Activated naive CD4-positive, alpha-beta T cell treated with Interleukin-2 at 50 U/mL for 16 hours (primary cell): ENCODE measurements around the gene CLSTN1.
A peak's percentile ranks its signal among the peaks of the same experiment; 100 is the strongest.
"Not testable (repeated sequence)": the region's sequence is repeated elsewhere in the genome, so short reads cannot be mapped to it uniquely, and the experiment has no call there.

Experiments used
- DNase-seq: peaks from one replicate; pipeline ENCODE4 v3.0.0-alpha.2; 2020

Gene CLSTN1

DNA sequence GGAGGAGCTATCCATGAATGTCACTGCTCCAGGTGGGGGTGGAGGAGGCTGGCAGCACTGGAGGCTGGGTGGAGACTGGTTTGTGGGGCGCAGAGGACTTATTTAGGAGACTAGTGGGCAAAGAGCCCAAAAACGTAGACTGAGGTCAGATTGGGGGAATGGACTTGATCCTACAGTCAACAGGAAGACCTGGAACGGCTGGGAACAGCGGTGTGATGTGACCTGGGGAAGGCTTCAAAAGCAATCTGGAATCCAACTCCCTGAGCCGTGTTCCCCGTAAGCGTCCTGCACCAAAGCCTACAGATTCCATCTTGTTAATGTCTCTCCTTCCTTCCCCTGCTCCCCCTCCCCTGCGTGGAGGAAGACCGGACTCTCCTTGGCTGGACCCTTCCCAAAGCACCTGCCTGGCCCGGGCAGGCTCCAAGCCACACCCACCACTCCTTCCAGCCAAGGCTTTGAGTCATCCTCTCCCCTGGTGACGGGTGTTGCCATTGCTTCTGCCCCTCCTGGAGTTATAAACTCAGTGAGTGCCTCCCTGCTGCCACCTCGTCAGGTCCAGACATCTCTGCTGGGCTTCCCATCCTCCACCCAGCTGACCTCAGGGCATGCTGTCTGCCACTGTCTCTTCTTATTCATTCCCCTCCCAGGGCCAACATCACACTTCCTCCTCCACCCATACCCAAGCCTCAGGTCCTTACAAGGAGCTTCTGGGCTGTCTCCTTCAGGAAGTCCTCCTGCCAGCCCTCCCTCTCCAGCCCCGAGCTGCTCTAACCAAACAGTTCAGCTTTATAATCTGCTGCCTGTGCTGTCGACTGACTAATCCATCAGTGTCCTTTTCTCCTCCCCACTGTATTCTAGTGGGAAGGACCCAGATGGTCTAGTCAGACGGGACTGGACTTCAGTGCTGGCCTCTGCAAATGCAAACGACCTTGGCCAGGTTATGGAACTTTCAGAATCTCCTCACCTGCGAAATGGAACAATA is 1.6 kb upstream of the CLSTN1 start:
- DNase-seq = peak; percentile 46

DNA sequence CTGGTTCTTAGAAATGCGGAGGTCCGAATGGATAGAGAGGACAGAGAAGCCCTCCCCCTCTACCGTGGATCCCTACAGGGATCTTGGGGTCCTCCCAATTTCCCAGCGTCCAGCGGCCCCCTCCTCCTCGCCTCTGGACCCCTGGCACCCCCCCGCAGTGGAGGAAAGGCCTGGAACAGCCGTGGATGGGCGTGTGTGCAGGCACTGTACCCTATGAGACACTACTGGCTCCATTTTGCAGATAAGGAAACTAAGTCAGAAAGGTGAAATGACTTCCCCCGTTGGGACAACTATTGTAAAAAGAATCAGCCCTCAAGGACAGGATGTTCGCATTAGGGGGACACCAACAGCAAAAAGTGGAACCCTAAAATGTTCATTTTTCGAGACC is 931 bp upstream of the CLSTN1 start:
- no peak for DNase-seq

DNA sequence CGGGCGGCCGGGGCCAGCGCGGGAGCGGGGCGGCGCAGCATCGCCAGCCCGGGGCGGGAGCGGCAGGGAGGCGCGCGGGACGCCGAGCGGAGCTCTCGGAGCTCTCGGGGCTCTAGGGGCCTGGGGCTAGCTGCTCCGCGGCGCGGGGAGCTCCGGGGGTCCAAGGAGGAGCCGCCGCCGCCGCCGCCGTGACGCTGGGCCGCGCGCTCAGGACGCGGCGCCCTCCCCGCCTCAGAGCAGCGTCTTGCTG is 147 bp downstream of the CLSTN1 start:
- DNase-seq = no peak

DNA sequence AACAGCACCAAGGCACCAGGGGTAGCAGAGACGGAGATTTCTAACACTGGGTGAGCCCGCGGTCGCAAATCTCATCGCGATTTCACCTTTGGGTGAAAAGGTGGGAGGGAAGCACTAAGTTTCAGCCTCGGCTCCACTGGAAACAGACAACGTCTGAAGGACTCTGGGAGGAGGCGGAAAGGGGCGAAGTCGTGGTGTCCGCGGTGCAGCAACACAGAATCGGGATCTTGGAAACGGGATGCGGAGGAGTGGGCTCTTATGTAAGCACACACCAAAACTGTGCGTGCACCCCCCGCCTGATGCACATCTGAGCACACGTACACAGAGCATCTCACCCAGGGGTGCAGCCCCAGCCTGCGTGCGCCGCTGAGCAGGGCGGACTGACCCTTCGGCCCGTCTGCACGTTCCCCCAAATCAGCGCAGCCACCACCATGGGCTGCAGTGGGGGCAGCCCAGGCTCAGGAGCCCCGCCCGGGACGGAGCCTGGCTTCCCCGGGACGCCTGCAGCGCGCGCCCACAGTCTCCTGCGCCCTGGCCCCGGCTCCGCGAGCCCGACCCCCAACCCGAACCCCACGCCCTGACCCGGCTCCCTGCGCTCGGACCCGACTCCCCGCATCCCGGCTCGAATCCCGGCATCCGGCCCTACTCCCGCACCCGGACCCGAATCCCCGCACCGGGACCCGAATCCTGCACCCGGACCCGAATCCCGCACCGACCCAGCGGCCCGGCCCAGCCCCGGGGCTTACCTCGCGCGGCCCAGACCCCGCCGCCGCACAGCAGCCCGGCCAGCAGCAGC is 670 bp downstream of the CLSTN1 start:
- peak; percentile 41 for DNase-seq

DNA sequence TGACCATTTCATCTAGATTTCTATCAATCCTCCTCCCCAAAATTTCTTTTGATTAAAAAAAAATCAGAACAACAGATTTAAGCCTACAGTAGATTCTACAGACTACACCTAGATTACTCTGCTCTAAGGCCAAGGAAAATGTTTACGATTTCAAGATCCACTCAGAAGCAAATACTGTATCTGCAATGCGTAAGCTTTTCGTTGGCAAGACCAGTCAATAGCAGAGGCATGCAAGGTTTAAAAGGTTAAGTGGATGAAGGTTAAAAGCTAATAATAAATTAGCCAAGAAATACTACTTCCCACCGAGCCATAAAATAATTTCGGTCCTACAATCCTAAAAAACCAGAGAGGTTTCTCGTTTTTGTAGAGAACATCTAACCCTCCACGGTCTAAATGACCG is 1.3 kb downstream of the CLSTN1 start:
- no peak for DNase-seq

DNA sequence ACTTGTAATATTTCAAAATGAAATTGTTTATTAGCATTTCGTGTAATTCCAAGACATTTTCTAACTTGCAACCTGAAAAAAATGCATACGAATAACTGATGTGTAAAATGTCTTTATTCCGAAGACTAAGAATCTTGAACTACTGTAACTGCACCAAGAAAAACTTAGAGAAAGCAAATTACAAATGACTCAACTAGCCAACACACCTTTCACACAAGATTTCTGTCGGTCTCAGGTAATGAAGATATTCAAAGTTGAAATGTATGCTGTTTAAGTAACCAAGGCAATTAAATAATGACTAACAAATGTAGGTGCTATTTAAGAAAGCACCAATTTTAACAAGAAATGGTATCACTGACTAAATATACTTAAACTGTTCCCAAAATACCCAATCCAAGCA is 2.1 kb downstream of the CLSTN1 start:
- no peak for DNase-seq

DNA sequence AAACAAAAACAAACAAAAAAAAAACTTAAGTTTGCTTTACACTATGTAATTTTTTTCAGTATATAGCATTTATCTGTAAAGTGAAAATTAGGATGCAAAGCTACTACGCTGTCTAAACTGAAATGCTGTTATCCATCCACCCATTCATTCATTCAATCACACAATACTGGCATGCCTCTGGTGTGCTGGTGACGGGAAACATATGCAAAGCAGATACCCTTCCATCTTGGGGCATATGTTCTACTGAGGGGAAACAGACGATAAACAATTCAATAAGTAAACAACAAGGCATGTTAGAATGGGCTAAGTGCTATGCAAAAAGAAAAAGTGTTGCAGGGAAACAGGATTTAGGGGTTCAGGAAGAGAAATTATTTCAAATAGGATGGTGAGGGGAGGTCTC is 3.2 kb downstream of the CLSTN1 start:
- DNase-seq = no peak

DNA sequence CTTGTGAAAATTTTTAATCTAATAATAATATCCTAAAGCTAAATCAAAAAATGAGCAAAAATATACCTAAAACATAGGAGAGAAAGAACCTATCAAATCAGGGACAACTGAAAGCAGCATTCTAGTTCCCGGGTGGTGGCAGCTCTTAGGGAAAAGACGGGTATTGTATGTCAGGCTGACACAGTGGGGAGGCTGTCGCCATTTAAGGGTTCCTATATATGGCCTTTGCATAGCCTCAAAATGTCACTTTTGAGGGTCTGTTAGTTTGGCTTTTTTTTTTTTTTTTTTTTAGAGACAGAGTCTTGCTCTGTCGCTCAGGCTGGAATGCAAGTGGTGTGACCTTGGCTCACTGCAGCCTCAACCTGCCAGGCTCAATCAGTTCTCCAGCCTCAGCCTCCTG is 6.0 kb downstream of the CLSTN1 start:
- DNase-seq = no peak

DNA sequence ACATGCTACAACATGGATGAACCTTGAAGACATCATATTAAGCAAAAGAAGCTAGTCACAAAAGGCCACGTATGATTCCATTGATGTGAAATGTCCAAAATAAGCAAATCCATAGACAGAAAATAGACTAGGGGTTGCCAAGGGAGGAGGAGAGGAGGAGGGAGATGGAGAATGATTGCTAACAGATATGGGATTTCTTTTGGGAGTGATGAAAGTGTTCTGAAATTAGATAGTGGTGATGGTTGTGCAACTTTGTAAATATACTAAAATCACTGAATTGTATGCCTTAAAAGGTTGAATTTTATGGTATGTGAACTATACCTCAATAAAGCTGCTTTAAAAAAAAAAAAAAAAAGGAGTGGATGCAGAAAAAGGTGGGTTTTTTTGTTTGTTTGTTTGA is 7.6 kb downstream of the CLSTN1 start:
- no peak for DNase-seq

DNA sequence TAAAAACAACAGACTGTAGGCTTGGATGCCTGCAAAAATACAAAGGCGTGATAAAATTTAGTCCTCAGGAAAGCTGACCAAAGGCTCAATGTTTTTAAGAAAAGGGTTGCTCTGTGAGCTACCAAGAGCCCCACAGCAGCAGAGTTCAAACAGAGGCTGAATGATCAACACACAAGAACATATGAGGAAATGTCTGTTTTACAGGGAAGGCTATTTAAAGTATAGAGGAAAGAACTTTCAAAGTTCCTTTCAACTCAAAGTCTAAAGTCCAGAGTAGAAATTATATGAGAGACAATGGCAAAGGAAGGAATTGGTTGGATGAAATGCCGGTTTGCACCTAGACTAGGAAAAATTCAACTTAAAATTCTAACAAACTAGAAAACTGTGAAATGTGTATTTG is 8.6 kb downstream of the CLSTN1 start:
- no peak for DNase-seq

DNA sequence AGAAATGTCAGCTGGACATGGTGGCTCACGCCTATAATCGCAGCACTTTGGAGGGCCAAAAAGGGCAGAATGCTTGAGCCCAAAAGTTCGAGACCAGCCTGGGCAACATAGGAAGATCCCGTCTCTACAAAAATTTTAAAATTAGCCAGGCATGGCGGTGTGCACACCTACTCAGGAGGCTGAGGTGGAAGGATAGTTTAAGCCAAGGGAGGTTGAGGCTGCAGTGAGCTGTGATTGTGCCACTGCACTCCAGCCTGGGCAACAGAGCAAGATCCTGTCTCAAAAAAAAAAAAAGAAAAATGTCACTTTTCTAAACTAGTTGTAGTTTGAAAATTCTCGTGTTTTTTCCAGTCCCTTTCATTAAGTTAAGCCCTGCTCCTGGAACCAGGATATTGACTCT is 9.1 kb downstream of the CLSTN1 start:
- no peak for DNase-seq

DNA sequence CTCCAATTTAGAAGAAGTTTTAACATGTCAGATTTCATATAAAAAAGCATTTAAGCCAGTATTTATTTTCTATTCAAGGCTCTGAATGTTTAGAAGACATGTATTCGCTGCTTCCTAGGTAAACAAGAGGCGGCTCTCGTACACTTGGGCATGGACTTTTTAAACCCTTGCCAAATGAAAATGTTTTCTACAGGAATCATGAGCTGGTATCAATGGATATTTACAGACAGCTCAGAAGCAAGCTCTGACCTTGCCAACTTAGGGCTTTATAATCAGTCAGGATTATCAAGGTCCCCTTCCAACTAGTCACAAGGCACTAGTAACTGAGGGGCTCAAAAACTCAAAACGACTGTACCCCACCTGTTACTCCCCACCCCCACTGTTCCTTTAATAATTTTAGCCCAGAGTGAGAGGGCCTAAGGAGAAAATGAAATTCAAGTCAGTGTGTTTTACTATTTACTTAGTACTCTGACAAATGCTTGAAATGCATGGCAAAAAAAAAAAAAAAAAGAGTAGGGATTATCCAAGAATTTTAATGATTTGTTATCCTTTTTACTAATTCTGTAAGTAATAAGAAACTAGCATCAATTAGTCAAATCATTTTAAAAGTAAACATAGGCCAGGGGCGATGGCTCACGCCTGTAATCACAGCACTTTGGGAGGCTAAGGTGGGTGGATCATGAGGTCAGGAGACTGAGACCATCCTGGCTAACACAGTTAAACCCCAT is 12.4 kb downstream of the CLSTN1 start:
- no peak for DNase-seq

DNA sequence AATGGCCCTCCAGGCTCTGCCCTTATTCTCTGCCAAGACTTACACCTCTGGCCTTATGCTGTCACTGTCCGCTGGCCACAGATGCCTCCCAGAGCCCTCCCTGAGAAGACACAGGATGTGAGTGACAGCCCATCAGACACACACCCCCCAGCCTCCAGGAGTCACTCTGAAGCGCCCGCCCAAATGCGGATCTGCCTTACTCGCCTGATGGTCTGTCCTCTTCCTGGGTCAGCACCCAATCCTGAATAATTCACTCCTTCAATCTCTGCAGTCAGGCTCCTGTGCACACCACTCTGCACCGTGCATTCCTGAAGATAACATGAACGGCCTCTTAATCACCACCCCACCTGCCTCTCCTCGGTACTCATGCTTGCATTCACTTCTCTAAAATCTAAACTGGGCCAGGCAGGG is 14.7 kb downstream of the CLSTN1 start:
- no peak for DNase-seq

DNA sequence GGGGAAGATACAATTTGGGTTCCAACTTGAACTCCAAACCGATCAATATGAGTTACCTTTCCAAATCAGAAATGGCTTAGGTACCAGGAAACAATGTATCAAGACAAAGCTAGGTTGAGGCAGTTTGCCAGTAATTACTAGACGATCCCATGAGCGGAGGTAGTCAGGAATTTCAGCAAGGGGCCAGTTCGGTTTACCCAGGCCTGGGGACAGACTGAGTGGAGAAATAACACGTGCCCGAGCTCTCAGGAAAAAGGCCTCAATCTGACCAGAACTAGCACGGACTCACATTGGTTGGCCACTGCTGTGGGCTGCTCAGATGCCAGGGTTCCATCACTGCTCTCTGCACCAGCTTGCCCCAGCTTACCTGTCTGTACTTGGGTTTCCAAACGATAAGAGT is 15.3 kb downstream of the CLSTN1 start:
- DNase-seq = no peak

DNA sequence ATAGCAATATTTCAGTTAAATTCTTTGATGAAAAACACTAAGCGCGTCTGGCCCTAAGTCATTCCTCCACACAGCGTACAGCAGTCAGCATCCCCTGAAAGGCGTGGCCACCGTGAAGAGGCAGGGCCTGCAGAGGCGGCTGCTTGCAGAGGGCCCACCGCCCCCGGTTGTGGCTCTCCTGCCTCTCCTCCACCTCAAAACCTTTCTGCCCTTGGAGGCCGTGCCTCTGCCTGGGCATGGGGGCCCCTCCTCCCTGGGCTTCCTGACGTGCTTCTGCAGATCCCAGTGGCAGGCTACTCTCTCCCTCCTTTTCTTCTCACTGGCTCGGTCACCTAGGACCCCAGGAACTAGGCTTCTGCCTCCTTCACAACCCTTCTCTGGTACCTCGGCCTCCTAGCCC is 16.2 kb downstream of the CLSTN1 start:
- DNase-seq = no peak

DNA sequence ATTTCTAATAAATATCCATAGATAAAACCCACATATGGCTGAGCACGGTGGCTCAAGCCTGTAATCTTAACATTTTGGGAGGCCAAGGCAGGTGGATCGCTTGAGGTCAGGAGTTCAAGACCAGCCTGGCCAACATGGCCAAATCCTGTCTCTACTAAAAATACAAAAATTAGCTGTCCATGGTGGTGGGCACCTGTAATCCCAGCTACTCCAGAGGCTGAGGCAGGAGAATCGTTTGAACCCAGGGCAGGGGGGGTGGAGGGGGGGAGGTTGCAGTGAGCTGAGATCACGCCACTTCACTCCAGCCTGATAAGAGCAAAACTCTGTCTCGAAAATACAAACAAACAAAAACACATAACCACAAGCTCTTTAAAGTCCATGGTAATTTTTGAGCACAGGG is 17.8 kb downstream of the CLSTN1 start:
- not testable (repeated sequence) for DNase-seq

DNA sequence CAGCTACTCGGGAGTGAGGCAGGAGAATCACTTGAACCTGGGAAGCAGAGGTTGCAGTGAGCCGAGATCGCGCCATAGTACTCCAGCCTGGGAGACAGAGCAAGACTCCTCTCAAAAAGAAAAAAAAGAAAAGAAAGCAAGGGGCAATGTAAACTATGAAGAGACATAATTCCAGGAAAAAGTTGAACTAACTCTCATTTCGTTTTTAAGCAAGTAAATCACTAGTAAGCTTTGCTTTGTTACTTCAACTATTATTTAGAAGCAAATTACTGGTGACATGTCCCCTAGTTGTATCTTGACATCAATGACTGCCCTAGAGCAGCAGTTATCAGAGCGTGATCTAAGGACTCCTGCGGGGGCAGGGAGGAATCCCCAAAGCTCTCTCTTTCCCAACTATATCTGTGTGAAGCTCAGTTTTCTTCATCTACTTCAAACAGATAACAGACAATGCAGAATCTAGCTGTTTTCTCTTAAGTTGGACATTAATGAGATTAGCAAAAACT is 18.7 kb downstream of the CLSTN1 start:
- DNase-seq = no peak

DNA sequence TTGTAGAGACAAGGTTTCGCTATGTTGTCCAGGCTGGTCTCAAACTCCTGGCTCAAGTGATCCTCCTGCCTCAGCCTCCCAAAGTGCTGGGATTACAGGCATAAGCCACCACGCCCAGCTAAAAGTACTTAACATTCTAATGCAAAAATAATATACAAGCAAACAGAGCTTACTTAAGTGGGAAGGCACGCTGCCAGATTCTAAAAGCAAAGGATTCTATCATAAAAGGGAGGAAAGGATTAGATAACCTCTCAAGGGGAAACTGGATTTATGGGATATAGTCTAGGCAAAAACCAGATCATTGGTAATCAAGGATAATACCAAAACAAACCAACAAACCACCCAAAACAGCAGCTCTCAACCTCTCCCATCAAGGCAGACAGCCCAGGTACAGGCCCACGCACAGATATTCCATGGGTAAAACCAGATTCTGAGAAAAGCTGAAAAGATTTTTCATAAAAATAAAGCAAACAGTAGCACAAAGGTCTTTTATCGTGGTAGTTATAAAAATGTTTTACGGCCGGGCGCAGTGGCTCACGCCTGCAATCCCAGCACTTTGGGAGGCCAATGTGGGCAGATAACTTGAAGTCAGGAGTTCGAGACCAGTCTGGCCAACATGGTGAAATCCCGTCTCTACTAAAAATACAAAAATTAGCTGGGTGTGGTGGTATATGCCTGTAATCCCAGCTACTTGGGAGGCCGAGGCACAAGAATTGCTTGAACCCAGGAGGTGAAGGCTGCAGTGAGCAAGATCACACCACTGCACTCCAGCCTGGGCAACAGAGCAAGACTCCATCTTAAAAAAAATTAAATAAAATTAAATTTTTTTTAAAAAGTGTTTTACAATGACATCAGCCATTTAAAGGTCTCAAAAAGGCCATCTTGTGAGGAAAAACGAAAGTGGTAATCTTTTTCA is 20.5 kb downstream of the CLSTN1 start:
- not testable (repeated sequence) for DNase-seq

DNA sequence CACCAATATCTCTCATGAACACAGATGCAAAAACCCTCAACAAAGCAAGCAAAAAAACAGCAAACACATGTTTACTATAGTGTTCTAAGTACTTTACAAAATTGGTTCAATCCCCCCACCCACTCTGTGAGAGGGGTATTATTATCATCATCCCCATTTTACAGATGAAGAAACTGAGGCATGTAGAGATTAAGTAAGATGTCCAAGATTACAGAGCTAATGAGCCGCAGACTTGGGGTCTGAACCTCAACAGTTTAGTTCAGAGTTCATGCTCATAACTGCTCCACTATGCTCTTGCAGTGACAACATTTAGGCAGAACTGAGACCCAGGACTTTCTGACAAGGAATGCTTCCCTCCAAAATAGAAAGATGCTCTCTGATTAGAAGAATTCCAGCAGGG is 21.9 kb downstream of the CLSTN1 start:
- DNase-seq = no peak

DNA sequence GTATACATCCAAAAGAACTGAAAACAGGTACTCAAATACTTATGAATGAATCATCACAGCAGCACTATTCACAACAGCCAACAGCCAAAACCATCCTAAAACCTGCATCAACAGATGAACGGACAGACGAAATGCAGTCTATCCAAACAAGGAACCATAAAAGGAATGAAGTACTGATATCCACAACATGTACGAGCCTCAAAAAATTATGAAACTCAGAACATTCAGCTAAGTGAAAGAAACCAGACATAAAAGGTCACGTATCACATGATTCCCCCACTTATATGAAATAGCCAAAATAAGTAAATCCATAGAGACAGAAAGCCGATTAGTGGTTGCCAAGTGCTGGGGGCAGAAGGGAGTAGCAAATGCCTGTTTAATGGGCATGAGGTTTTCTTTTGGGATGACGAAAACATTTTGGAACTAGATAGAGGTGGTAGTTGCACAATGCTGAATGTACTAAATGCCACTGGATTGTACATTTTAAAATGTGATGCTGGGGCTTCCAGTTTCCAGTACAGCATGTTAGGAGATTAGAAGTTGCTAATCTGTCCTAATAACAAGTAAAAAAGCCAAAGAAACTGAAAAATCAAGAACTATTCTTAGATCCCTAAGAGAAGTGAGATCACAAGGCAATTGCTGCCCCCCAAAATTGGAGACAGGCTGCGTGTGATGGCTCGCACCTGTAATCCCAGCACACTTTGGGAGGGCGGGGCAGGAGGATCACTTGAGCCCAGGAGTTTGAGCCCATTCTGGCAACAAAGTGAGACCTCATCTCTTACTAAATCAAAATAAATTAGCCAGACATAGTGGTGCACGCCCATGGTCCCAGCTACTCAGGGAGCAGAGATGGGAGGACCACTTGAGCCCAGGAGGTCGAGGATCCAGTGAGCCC is 25.3 kb downstream of the CLSTN1 start:
- no peak for DNase-seq

DNA sequence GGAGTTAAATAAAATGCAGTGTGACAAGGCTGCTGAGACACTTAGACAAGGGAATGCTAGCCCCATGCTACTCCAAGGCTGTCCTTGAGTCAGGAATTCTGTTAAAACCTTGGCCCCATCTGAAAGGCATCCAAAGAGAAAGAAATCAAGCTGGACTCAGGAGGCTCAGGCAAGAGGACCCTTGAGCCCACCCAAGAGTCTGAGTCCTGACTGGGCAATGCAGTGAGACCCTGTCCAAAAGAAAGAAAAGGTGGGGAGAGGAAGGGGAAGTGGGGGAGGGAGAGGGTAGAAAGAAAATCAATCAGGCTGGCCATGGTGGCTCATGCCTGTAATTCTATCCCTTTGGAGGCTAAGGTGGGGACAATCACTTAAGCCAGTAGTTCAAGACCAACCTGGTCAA is 26.7 kb downstream of the CLSTN1 start:
- DNase-seq = no peak
